ENCODE measurements around the gene TFPT.

The TFPT gene

GRCh38 chr19:54095136-54095858 is 20.2 kb downstream of the TFPT start:
- no peak for TF ChIP-seq CTCF (IDR thresholded peaks at IDR 0.05; ENCODE audit: insufficient read depth, low read depth, low read length, missing control alignments)
- DNase-seq (ENCODE audit: low read depth): no peak
- H3K4me3 ChIP-seq (ENCODE audit: low read depth, low read length): no peak overlapping the region

GRCh38 chr19:54094426-54095000 is 20.9 kb downstream of the TFPT start:
- no peak for DNase-seq (ENCODE audit: low read depth)
- TF ChIP-seq CTCF (IDR thresholded peaks at IDR 0.05; ENCODE audit: insufficient read depth, low read depth, low read length, missing control alignments): no peak
- no peak overlapping the region for H3K4me3 ChIP-seq (ENCODE audit: low read depth, low read length)

GRCh38 chr19:54084410-54084809 is 31.0 kb downstream of the TFPT start:
- no peak for DNase-seq (ENCODE audit: low read depth)
- no peak for TF ChIP-seq CTCF (IDR thresholded peaks at IDR 0.05; ENCODE audit: insufficient read depth, low read depth, low read length, missing control alignments)
- H3K4me3 ChIP-seq (ENCODE audit: low read depth, low read length): no peak overlapping the region

GRCh38 chr19:54081032-54081431 is 34.4 kb downstream of the TFPT start, which contains the start of gene TARM1:
Gene TARM1, minus strand, starts transcription at chr19:54081365. Its CDS starts 25 bp downstream, at chr19:54081340.
- TF ChIP-seq CTCF (IDR thresholded peaks at IDR 0.05; ENCODE audit: insufficient read depth, low read depth, low read length, missing control alignments): no peak
- no peak for DNase-seq (ENCODE audit: low read depth)
- no peak within 1 kb of the TSS for H3K4me3 ChIP-seq (ENCODE audit: low read depth, low read length)

GRCh38 chr19:54077334-54077733 is 38.1 kb downstream of the TFPT start:
- TF ChIP-seq CTCF (IDR thresholded peaks at IDR 0.05; ENCODE audit: insufficient read depth, low read depth, low read length, missing control alignments): no peak
- DNase-seq (ENCODE audit: low read depth): no peak
- H3K4me3 ChIP-seq (ENCODE audit: low read depth, low read length): no peak overlapping the region

GRCh38 chr19:54074851-54075250 is 40.6 kb downstream of the TFPT start:
- H3K4me3 ChIP-seq (ENCODE audit: low read depth, low read length): no peak overlapping the region
- TF ChIP-seq CTCF (IDR thresholded peaks at IDR 0.05; ENCODE audit: insufficient read depth, low read depth, low read length, missing control alignments): no peak
- DNase-seq (ENCODE audit: low read depth): no peak
